GM12878 (cell line): Measurements from ENCODE around the gene TSEN54. TPM values are rescaled to one million over a fixed set of nuclear protein-coding genes. Genes with fewer than 3 reads are reported as not detected.

Source experiments
- ATAC-seq: fragments of 200-7000 bp; cut with Tn5 transposase; 3 replicates; pipeline ENCODE4 v1.9.1; 2020; ENCODE audit warnings: mild to moderate bottlenecking, moderate library complexity
- BruUV-seq: library from RNA; stranded (reverse); fragments of 400-500 nt; replicated peaks from 2 replicates; lab custom pipeline; 2021; lab: Mats Ljungman, UMichigan
- CTCF ChIA-PET: fragments of 300-600 bp; sonication (Branson Sonifier 250); formaldehyde crosslinking; extraction: SDS; loops from one replicate; lab custom pipeline; 2021; ENCODE audit warnings: inconsistent platforms; lab: Yijun Ruan, JAX
- POLR2A ChIA-PET: fragments of 350-600 bp; formaldehyde crosslinking; extraction: SDS; loops from one replicate; lab custom pipeline; 2021; ENCODE audit warnings: inconsistent platforms; lab: Charles Lee
- RAD21 ChIA-PET: fragments of 300-600 bp; sonication (Branson Sonifier 250); formaldehyde crosslinking; loops from one replicate; lab custom pipeline; 2023; ENCODE audit warnings: antibody characterized with exemption; ENCODE audit not compliant: unreplicated experiment; lab: Charles Lee
- SMC1A ChIA-PET: fragments of 300-600 bp; sonication (Branson Sonifier 250); formaldehyde crosslinking; loops from one replicate; lab custom pipeline; 2023; ENCODE audit not compliant: unreplicated experiment, uncharacterized antibody; lab: Charles Lee
- DNase-seq: peaks from one replicate; pipeline ENCODE4 v3.0.0-alpha.2; 2011; ENCODE audit warnings: low read depth, low spot score
- FAIRE-seq: peaks from 3 replicates; lab custom pipeline; 2011; peaks lifted over from hg19 to GRCh38; lab: Jason Lieb, UNC
- H2AFZ ChIP-seq: 2 replicates; pipeline ENCODE4 v1.6.0; 2011; ENCODE audit warnings: low read depth, low read length, control low read depth; ENCODE audit not compliant: control insufficient read depth
- H3K27ac ChIP-seq: 2 replicates; pipeline ENCODE4 v1.5.1; 2011; ENCODE audit warnings: control low read depth; ENCODE audit not compliant: control insufficient read depth, insufficient read depth
- H3K27me3 ChIP-seq, 2 experiments: replicated peaks in 1 of 2; 2 replicates each; pipeline versions ENCODE4 v1.6.0 to v1.6.1; 2011; ENCODE audit warnings: low read length in 1 of 2; ENCODE audit not compliant: control insufficient read depth in 2 of 2, insufficient read depth in 2 of 2
- H3K36me3 ChIP-seq, 2 experiments: 2 replicates each; pipeline ENCODE4 v1.5.1; 2011; ENCODE audit warnings: low read length in 1 of 2; ENCODE audit not compliant: control insufficient read depth in 2 of 2, insufficient read depth in 2 of 2
- H3K4me1 ChIP-seq: 2 replicates; pipeline ENCODE4 v1.6.1; 2011; ENCODE audit warnings: mild to moderate bottlenecking, low read length, moderate library complexity, mixed read lengths; ENCODE audit not compliant: control insufficient read depth, insufficient read depth
- H3K4me2 ChIP-seq: 2 replicates; pipeline ENCODE4 v1.6.0; 2011; ENCODE audit warnings: control low read depth; ENCODE audit not compliant: control insufficient read depth, insufficient read depth
- H3K4me3 ChIP-seq: fragments of 200-600 bp; sonication (generic); 2 replicates; pipeline ENCODE4 v1.5.1; 2016
- H3K79me2 ChIP-seq: 2 replicates; pipeline ENCODE4 v1.6.0; 2011; ENCODE audit warnings: low read length; ENCODE audit not compliant: control insufficient read depth, insufficient read depth
- H3K9ac ChIP-seq: 2 replicates; pipeline ENCODE4 v1.8.0; 2011; ENCODE audit warnings: low read length, control low read depth, mixed read lengths; ENCODE audit not compliant: control insufficient read depth, insufficient read depth
- H3K9me3 ChIP-seq: replicated peaks from 3 replicates; pipeline ENCODE4 v1.5.1; 2011; ENCODE audit warnings: mild to moderate bottlenecking, low read length; ENCODE audit not compliant: control insufficient read depth, insufficient read depth
- H4K20me1 ChIP-seq: 2 replicates; pipeline ENCODE4 v1.6.0; 2011; ENCODE audit not compliant: control insufficient read depth, insufficient read depth
- ATF3 ChIP-seq: IDR thresholded peaks from 2 replicates; pipeline ENCODE4 v1.6.1; 2011; ENCODE audit warnings: low read depth, mild to moderate bottlenecking, low read length, moderate library complexity, borderline replicate concordance; ENCODE audit errors: extremely low read depth
- CREB1 ChIP-seq: IDR thresholded peaks from 2 replicates; pipeline ENCODE4 v1.6.1; 2012; ENCODE audit warnings: low read depth, mild to moderate bottlenecking, inconsistent platforms
- HDGF ChIP-seq: fragments of 450-650 bp; IDR thresholded peaks from 2 replicates; pipeline ENCODE4 v1.6.1; 2016; ENCODE audit warnings: antibody characterized with exemption
- IKZF2 ChIP-seq, 2 experiments: fragments of 450-650 bp; IDR thresholded peaks; 2 replicates each; pipeline ENCODE4 v1.6.1; 2017; ENCODE audit warnings: mild to moderate bottlenecking in 2 of 2, moderate library complexity in 2 of 2
- KAT2A ChIP-seq: conservative IDR thresholded peaks from 2 replicates; pipeline ENCODE4 v1.6.1; 2011; ENCODE audit warnings: low read depth, low read length; ENCODE audit not compliant: control insufficient read depth
- NFIC ChIP-seq: IDR thresholded peaks from 2 replicates; pipeline ENCODE4 v1.6.1; 2012; ENCODE audit warnings: low read depth, mild to moderate bottlenecking, inconsistent platforms, low read length, moderate library complexity
- RCOR1 ChIP-seq: conservative IDR thresholded peaks from 2 replicates; pipeline ENCODE4 v1.6.1; 2012; ENCODE audit warnings: low read depth, low read length, improper control_type of control experiment
- RELA ChIP-seq: fragments of 450-650 bp; IDR thresholded peaks from 2 replicates; pipeline ENCODE4 v1.8.0; 2014; ENCODE audit warnings: borderline replicate concordance; ENCODE audit not compliant: partially characterized antibody
- RUNX3 ChIP-seq: IDR thresholded peaks from 2 replicates; pipeline ENCODE4 v1.6.1; 2012; ENCODE audit warnings: low read length, inconsistent platforms
- SMC3 ChIP-seq: IDR thresholded peaks from 2 replicates; pipeline ENCODE4 v1.6.1; 2011; ENCODE audit warnings: low read length, improper control_type of control experiment, borderline replicate concordance
- ZBTB4 ChIP-seq: fragments of 450-650 bp; formaldehyde crosslinking; IDR thresholded peaks from 2 replicates; pipeline ENCODE4 v1.4.0; 2022; ENCODE audit warnings: mild to moderate bottlenecking, moderate library complexity
- ZNF207 ChIP-seq: fragments of 450-650 bp; IDR thresholded peaks from 2 replicates; pipeline ENCODE4 v1.6.1; 2014; ENCODE audit warnings: antibody characterized with exemption, mild to moderate bottlenecking, borderline replicate concordance
- ZNF217 ChIP-seq: fragments of 450-650 bp; IDR thresholded peaks from 2 replicates; pipeline ENCODE4 v1.6.1; 2017; ENCODE audit warnings: antibody characterized with exemption, mild to moderate bottlenecking
- WGBS: methylation state at CpG from one replicate; pipeline ENCODE4 v1.1.6; 2016; ENCODE audit warnings: low lambda C conversion rate; ENCODE audit not compliant: insufficient replicate concordance, insufficient coverage; ENCODE audit errors: missing lambda C conversion rate; 5-methylcytosine and 5-hydroxymethylcytosine counted together
- in situ Hi-C: fragments of 300-500 bp; cut with MboI; formaldehyde crosslinking; loops from 9 replicates; pipeline ENCODE4 v1.14.3; 2018; ENCODE audit warnings: mixed read lengths
- intact Hi-C: fragments of 100-400 bp; cut with micrococcal nuclease; formaldehyde crosslinking; loops from one replicate; pipeline ENCODE4 v1.14.2; 2022; ENCODE audit not compliant: unreplicated experiment
- polyA plus RNA-seq, 11 experiments: library from polyadenylated mRNA; depleted of rRNA in 4 of 11; unstranded in 6 of 11; stranded (reverse) in 5 of 11; fragments of >200 nt; fragmentation: Nextera tagmentation in 4 of 11; fragmentation: Illumina TruSeq in 1 of 11; extraction: Ambion mirVana in 4 of 11; extraction: Trizol in 1 of 11; gene quantifications; 1 replicate in 1 of 11; 2 replicates in 10 of 11; pipeline versions ENCODE4 v1.2.1 to v1.2.3, GENCODE V29; 2011 to 2016; ENCODE audit warnings: inconsistent platforms in 2 of 11, missing spikeins in 2 of 11, low read depth in 1 of 11
- total RNA-seq, 4 experiments: library from RNA; depleted of rRNA in 3 of 4; stranded (reverse); fragments of >200 nt in 3 of 4; fragmentation: Illumina TruSeq in 1 of 4; extraction: Trizol in 1 of 4; gene quantifications; 2 replicates each; pipeline versions ENCODE4 v1.2.1 to v1.2.3, GENCODE V29; 2013 to 2021
- TF ChIP-seq, protein P1 (sequence below): fragments of 150-350 bp; IDR thresholded peaks from 2 replicates; pipeline ENCODE4 v1.6.1; 2014; ENCODE audit warnings: mild to moderate bottlenecking, low read depth, low read length
- TF ChIP-seq, protein P2 (sequence below): IDR thresholded peaks from 2 replicates; pipeline ENCODE4 v1.6.1; 2012; ENCODE audit warnings: improper control_type of control experiment, low read depth, low read length; ENCODE audit not compliant: insufficient replicate concordance

Gene TSEN54
- total and polyA plus RNA-seq, 10 of the 15 experiments (the other 5 are each of a cell fraction or from before 2014, with no cell fraction given), result 7.1 to 48.0 (median 41.1) TPM

DNA sequence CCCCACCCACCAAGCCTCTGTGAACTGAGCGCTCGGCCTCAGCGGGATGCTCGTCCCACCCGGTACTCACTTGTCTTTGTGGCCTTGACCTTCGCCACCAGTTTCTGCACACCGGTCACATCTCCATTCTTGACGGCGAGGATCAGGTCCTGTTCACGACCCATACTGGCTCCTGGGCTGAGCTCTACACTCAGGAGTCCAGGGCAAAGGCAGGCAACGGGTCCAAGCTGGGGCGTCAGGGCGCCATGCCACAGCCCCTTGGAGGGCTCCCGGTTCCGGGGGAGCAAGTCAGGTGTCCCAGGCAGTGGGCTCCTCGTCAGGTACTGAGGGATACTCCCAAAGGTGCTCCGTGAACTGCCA, 2.7 kb upstream of the TSEN54 start:
- H3K27me3 ChIP-seq, result no peaks in the 10 kb centered on the region
- no peak overlapping the region for H3K4me3 ChIP-seq
- H3K4me2 ChIP-seq, result no peak overlapping the region
- ChIA-PET POLR2A (interaction anchor here (0.8 kb wide), 1 partner anchor 57 kb away, joined by 3 read pairs; the partner anchor contains the start of gene TMEM94), SMC1A (no interaction called here), RAD21 (interaction anchor here (1.0 kb wide), 1 partner anchor 57 kb away, joined by 6 read pairs; the partner anchor contains the start of gene TMEM94), CTCF (interaction anchor here (0.9 kb wide), 1 partner anchor 12 kb away, joined by 3 read pairs; the partner anchor contains the start of gene LLGL2)
- ATAC-seq, result no peak
- peaks cover 14% of the 10 kb centered on the region for H3K79me2 ChIP-seq
- no peaks in the 10 kb centered on the region for H4K20me1 ChIP-seq
- peaks cover 15% of the 10 kb centered on the region for H3K4me1 ChIP-seq
- DNase-seq, result no peak
- FAIRE-seq, result no peak
- no peak overlapping the region for H3K9ac ChIP-seq
- no peak overlapping the region for H3K27ac ChIP-seq
- WGBS, result 84% methylated on average over 17 of the region's 17 CpGs
- in situ Hi-C loops, result no loop called here
- H2AFZ ChIP-seq, result no peak overlapping the region
- no peak for TF ChIP-seq RCOR1
- no peak for TF ChIP-seq CREB1
- TF ChIP-seq, protein P1, sequence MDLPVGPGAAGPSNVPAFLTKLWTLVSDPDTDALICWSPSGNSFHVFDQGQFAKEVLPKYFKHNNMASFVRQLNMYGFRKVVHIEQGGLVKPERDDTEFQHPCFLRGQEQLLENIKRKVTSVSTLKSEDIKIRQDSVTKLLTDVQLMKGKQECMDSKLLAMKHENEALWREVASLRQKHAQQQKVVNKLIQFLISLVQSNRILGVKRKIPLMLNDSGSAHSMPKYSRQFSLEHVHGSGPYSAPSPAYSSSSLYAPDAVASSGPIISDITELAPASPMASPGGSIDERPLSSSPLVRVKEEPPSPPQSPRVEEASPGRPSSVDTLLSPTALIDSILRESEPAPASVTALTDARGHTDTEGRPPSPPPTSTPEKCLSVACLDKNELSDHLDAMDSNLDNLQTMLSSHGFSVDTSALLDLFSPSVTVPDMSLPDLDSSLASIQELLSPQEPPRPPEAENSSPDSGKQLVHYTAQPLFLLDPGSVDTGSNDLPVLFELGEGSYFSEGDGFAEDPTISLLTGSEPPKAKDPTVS, result no peak
- no peak for TF ChIP-seq RUNX3
- no peak for TF ChIP-seq ZNF217
- TF ChIP-seq RELA, result no peak
- no peak for TF ChIP-seq SMC3
- TF ChIP-seq ZBTB4 (CRISPR knock-in tag), result no peak
- TF ChIP-seq HDGF, result no peak
- TF ChIP-seq, protein P2, sequence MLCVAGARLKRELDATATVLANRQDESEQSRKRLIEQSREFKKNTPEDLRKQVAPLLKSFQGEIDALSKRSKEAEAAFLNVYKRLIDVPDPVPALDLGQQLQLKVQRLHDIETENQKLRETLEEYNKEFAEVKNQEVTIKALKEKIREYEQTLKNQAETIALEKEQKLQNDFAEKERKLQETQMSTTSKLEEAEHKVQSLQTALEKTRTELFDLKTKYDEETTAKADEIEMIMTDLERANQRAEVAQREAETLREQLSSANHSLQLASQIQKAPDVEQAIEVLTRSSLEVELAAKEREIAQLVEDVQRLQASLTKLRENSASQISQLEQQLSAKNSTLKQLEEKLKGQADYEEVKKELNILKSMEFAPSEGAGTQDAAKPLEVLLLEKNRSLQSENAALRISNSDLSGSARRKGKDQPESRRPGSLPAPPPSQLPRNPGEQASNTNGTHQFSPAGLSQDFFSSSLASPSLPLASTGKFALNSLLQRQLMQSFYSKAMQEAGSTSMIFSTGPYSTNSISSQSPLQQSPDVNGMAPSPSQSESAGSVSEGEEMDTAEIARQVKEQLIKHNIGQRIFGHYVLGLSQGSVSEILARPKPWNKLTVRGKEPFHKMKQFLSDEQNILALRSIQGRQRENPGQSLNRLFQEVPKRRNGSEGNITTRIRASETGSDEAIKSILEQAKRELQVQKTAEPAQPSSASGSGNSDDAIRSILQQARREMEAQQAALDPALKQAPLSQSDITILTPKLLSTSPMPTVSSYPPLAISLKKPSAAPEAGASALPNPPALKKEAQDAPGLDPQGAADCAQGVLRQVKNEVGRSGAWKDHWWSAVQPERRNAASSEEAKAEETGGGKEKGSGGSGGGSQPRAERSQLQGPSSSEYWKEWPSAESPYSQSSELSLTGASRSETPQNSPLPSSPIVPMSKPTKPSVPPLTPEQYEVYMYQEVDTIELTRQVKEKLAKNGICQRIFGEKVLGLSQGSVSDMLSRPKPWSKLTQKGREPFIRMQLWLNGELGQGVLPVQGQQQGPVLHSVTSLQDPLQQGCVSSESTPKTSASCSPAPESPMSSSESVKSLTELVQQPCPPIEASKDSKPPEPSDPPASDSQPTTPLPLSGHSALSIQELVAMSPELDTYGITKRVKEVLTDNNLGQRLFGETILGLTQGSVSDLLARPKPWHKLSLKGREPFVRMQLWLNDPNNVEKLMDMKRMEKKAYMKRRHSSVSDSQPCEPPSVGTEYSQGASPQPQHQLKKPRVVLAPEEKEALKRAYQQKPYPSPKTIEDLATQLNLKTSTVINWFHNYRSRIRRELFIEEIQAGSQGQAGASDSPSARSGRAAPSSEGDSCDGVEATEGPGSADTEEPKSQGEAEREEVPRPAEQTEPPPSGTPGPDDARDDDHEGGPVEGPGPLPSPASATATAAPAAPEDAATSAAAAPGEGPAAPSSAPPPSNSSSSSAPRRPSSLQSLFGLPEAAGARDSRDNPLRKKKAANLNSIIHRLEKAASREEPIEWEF, result no peak
- TF ChIP-seq IKZF2 (IDR thresholded peaks at IDR 0.05), result no peak
- no peak for TF ChIP-seq ATF3
- no peak for TF ChIP-seq NFIC
- TF ChIP-seq KAT2A, result no peak
- no peak for TF ChIP-seq ZNF207
- intact Hi-C loops, result loop anchor here (10.0 kb wide), 1 partner anchor 249 kb away; the partner anchor contains the start of genes GGA3 and MRPS7
- no peaks in the 10 kb centered on the region for H3K9me3 ChIP-seq
- H3K36me3 ChIP-seq, result no peaks in the 10 kb centered on the region
- no TSS peak for BruUV-seq
